Measurements from ENCODE around the gene NPAS2. TPM values are rescaled to one million over a fixed set of nuclear protein-coding genes. Genes with fewer than 3 reads are reported as not detected.

NPAS2 gene
- total and polyA plus RNA-seq, 2 donors (not counting 3 experiments of a cell fraction or from before 2014, with no cell fraction given) = 29.0 to 53.9 TPM

DNA sequence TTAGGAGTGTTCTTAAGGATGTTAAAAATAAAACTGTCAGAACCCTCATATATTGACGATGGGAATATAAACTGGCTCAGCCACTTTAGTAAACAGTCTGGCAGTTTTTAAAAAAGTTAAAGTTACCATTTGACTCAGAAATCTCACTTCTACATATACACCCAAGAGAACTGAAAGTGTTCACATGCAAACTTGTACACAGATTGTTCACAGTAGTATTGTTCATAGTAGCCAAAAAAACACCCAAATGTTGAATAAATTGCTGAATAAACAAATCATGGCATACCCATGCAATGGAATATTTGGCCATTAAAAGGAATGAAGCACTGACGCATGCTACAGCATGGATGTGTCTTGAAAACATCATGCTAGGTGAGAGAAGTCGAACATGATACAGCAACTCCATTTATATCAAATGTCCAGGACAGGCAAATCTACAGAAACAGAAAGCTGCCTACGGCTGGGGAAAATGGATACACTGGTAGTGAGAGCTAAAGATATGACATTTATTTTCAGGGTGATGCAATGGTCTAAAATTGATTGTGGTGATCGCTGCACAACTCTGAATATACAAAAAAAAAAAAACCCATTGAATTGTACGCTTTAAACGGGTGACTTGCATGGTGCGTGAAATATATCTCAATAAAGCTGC is 192.2 kb downstream of the NPAS2 start:
- no peak overlapping the region for H3K27ac ChIP-seq (ENCODE audit: insufficient read depth, low read depth, low read length)
- H3K27me3 ChIP-seq (ENCODE audit: control insufficient read depth in 2 of 2, insufficient read depth in 2 of 2, low read length in 2 of 2) = no peaks in the 10 kb centered on the region
- intact Hi-C loops (cut with micrococcal nuclease) = loop anchor here (1.0 to 5.0 kb wide), 3 partner anchors 140 to 240 kb away; partner anchors contain the start of gene CNOT11
- H3K4me3 ChIP-seq (replicated peaks in 1 of 3; ENCODE audit: insufficient read depth in 1 of 3, low read depth in 1 of 3, low read length in 3 of 3) = no peak overlapping the region
- no peaks in the 10 kb centered on the region for H3K4me1 ChIP-seq (ENCODE audit: control insufficient read depth, extremely low read depth, insufficient read depth, low read length)
- BruUV-seq (replicated peaks) = no TSS peak
- H4K20me1 ChIP-seq (replicated peaks; ENCODE audit: control insufficient read depth, extremely low read depth, insufficient read depth, low read length) = no peaks in the 10 kb centered on the region
- no peak overlapping the region for H3K9ac ChIP-seq (replicated peaks; ENCODE audit: extremely low read depth, insufficient read depth, low read length)
- H3K79me2 ChIP-seq (ENCODE audit: control insufficient read depth, insufficient read depth, low read length) = peaks cover 9% of the 10 kb centered on the region
- peaks cover 14 to 19% of the 10 kb centered on the region in 2 experiments for H3K36me3 ChIP-seq (ENCODE audit: control insufficient read depth in 2 of 2, extremely low read depth in 1 of 2, insufficient read depth in 2 of 2, low read length in 2 of 2)
- TF ChIP-seq, protein P1, sequence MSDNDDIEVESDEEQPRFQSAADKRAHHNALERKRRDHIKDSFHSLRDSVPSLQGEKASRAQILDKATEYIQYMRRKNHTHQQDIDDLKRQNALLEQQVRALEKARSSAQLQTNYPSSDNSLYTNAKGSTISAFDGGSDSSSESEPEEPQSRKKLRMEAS (IDR thresholded peaks at IDR 0.05; ENCODE audit: insufficient read depth, insufficient read length) = no peak
- TF ChIP-seq, protein P2, sequence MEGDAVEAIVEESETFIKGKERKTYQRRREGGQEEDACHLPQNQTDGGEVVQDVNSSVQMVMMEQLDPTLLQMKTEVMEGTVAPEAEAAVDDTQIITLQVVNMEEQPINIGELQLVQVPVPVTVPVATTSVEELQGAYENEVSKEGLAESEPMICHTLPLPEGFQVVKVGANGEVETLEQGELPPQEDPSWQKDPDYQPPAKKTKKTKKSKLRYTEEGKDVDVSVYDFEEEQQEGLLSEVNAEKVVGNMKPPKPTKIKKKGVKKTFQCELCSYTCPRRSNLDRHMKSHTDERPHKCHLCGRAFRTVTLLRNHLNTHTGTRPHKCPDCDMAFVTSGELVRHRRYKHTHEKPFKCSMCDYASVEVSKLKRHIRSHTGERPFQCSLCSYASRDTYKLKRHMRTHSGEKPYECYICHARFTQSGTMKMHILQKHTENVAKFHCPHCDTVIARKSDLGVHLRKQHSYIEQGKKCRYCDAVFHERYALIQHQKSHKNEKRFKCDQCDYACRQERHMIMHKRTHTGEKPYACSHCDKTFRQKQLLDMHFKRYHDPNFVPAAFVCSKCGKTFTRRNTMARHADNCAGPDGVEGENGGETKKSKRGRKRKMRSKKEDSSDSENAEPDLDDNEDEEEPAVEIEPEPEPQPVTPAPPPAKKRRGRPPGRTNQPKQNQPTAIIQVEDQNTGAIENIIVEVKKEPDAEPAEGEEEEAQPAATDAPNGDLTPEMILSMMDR (IDR thresholded peaks at IDR 0.05; ENCODE audit: extremely low read depth in 1 of 2, insufficient read depth in 1 of 2, low read depth in 1 of 2, low read length in 2 of 2) = no peak
- TF ChIP-seq JUN (IDR thresholded peaks at IDR 0.05; ENCODE audit: borderline replicate concordance, insufficient read depth, insufficient read length, low read depth) (no peak), MYC (IDR thresholded peaks at IDR 0.05; ENCODE audit: low read depth, low read length) (no peak), POLR2A (IDR thresholded peaks at IDR 0.05; ENCODE audit: low read depth, low read length) (no peak), FOS (IDR thresholded peaks at IDR 0.05; ENCODE audit: borderline replicate concordance, insufficient read depth, low read length) (no peak), EZH2 (IDR thresholded peaks at IDR 0.05; ENCODE audit: borderline replicate concordance, low read depth, low read length, severe bottlenecking) (no peak), GATA2 (IDR thresholded peaks at IDR 0.05; ENCODE audit: insufficient read depth, insufficient read length, low read depth, low read length) (no peak), POLR2AphosphoS5 (IDR thresholded peaks at IDR 0.05; ENCODE audit: insufficient read depth, low read depth, low read length) (no peak)
- DNase-seq (ENCODE audit: low read depth, low spot score) = no peak
- FAIRE-seq = no peak
- dilution Hi-C loops (cut with MboI; ENCODE audit: extremely low pct_ligation_motif_present, low sequenced_read_pairs) = no loop called here
- ChIA-PET POLR2A (interaction anchor here (1.3 kb wide), 1 partner anchor 10 kb away, joined by 8 read pairs; the partner anchor contains the start of gene RPL31), CTCF (interaction anchor here (0.7 to 3.6 kb wide), 34 partner anchors 9 to 418 kb away, joined by 3 to 72 read pairs (median 5); partner anchors contain the start of genes CNOT11, RPL31 and TBC1D8)
- no peak overlapping the region for H3K4me2 ChIP-seq (ENCODE audit: insufficient read depth, low read length)
- H2AFZ ChIP-seq (ENCODE audit: low read depth, low read length) = no peak overlapping the region
- H3K9me1 ChIP-seq (replicated peaks; ENCODE audit: control insufficient read depth, extremely low read depth, insufficient read depth, low read length) = no peaks in the 10 kb centered on the region
- no peaks in the 10 kb centered on the region for H3K9me3 ChIP-seq (replicated peaks; ENCODE audit: control insufficient read depth, insufficient read depth, low read length)
